A549 treated with dexamethasone at 1 μM for 4 hours (cell line): ENCODE results near the gene RBP7. TPM values are rescaled to one million over a fixed set of nuclear protein-coding genes. Genes with fewer than 3 reads are reported as not detected.

Source experiments
- total RNA-seq: library from RNA; stranded (reverse); fragments of 200-300 nt; extraction: Qiagen RNA extraction; gene quantifications from 5 replicates; pipeline ENCODE4 v1.2.3, GENCODE V29; 2022

The RBP7 gene
- 4.5 to 6.1 TPM (median 5.4 TPM) in 5 replicates for total RNA-seq

GRCh38 chr1:9996624-9997582 is at the start of gene RBP7:
TSS of gene RBP7 (plus strand) at chr1:9997228. CDS start at chr1:9997259, 31 bp downstream.

DNA sequence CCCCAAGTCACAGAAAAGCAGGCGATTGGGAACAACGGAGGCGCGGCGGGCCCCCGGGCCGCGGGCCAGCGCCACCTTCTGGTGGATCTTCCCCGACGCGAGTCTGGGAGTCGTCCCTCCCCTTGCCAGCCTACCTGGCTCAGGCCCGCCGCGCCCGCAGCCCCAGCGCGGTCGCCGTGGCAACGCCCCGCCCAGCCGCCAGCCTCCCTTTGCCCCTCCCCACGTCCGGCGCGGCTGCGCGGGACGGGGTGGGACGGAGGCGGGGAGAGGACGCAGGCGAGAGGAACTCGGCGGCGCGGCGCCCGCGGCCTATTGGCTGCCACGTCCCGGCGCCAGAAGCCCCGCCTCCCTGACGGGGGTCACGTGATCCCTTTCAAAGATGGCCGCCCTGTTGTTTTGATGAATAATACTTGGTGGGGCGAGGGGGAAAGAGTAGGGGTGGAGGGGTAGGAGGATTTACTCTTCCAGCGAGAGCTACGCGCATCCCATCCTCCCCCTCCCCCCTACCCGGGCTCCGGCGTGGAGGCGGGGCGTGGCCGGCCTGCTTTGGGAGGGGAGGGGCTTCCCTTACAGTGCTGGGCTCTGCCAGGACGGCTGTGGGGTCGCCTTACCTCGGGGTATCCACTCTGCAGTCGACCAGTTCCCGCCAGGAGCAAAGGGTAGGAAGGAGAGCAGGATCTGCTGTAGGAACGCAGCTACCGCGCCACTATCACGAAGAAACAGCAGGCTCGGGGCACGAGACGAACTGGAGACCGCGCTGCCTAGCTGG is 35.7 kb downstream of the RBP7 start, which contains the start of gene UBE4B:
UBE4B (plus strand) TSS at position 369 of the 769 bp plus-strand sequence. CDS start 713 bp downstream, outside the sequence.

Other genes starting within 250 kb of the RBP7 start
- gene CLSTN1, start 173.3 kb upstream of the RBP7 start, total RNA-seq: 52.6 to 72.4 TPM (median 70.2 TPM) in 5 replicates
- gene CTNNBIP1, start 87.0 kb upstream of the RBP7 start, total RNA-seq: 6.5 to 10.8 TPM (median 8.2 TPM) in 5 replicates
- gene LZIC, start 53.8 kb upstream of the RBP7 start, total RNA-seq: 22.1 to 27.6 TPM (median 23.1 TPM) in 5 replicates
- gene NMNAT1, start 53.8 kb upstream of the RBP7 start, total RNA-seq: 2.4 to 3.5 TPM (median 3.1 TPM) in 5 replicates
- 10.6 to 15.2 TPM (median 13.9 TPM) in 5 replicates for gene UBE4B, start 35.7 kb downstream of the RBP7 start, total RNA-seq
- 10.5 to 17.5 TPM (median 15.7 TPM) in 5 replicates for gene KIF1B, start 213.3 kb downstream of the RBP7 start, total RNA-seq